Keratinocyte (primary cell): ENCODE data around the gene UBE2F. TPM values are rescaled to one million over a fixed set of nuclear protein-coding genes. Genes with fewer than 3 reads are reported as not detected.

Experiments
- DNase-seq: peaks from one replicate; pipeline ENCODE4 v3.0.0-alpha.2; 2011; ENCODE audit warnings: low read depth, missing footprints, low spot score
- FAIRE-seq: peaks from 2 replicates; lab custom pipeline; 2011; peaks lifted over from hg19 to GRCh38; lab: Jason Lieb, UNC
- H2AFZ ChIP-seq: 2 replicates; pipeline ENCODE4 v1.6.0; 2012; ENCODE audit warnings: low read length, control low read depth, inconsistent platforms; ENCODE audit not compliant: control insufficient read depth
- H3K27ac ChIP-seq: 2 replicates; pipeline ENCODE4 v1.5.1; 2011; ENCODE audit warnings: low read length; ENCODE audit not compliant: control insufficient read depth, insufficient read depth
- H3K27me3 ChIP-seq: 3 replicates; pipeline ENCODE4 v1.6.0; 2011; ENCODE audit warnings: low read length; ENCODE audit not compliant: control insufficient read depth, insufficient read depth; ENCODE audit errors: extremely low read depth
- H3K36me3 ChIP-seq, 2 experiments: 2 replicates in 1 of 2; 3 replicates in 1 of 2; pipeline ENCODE4 v1.5.1; 2011; ENCODE audit warnings: low read length in 2 of 2, mild to moderate bottlenecking in 1 of 2; ENCODE audit not compliant: control insufficient read depth in 2 of 2, insufficient read depth in 2 of 2; ENCODE audit errors: extremely low read depth in 1 of 2
- H3K4me1 ChIP-seq: 3 replicates; pipeline ENCODE4 v1.5.1; 2011; ENCODE audit warnings: low read length; ENCODE audit not compliant: control insufficient read depth, insufficient read depth; ENCODE audit errors: extremely low read depth
- H3K4me2 ChIP-seq: 3 replicates; pipeline ENCODE4 v1.6.0; 2011; ENCODE audit warnings: low read depth, low read length; ENCODE audit not compliant: control insufficient read depth, insufficient read depth; ENCODE audit errors: extremely low read depth
- H3K4me3 ChIP-seq, 3 experiments: fragments of 200-600 bp in 1 of 3; sonication (generic) in 1 of 3; 2 replicates in 2 of 3; 3 replicates in 1 of 3; pipeline ENCODE4 v1.5.1; 2011 to 2016; ENCODE audit warnings: low read length in 3 of 3, mild to moderate bottlenecking in 3 of 3, control low read depth in 2 of 3, inconsistent platforms in 1 of 3, low read depth in 1 of 3, mixed read lengths in 1 of 3, mixed run types in 1 of 3, moderate library complexity in 1 of 3; ENCODE audit not compliant: control insufficient read depth in 2 of 3, insufficient read depth in 2 of 3; ENCODE audit errors: extremely low read depth in 1 of 3
- H3K79me2 ChIP-seq: 2 replicates; pipeline ENCODE4 v1.6.0; 2012; ENCODE audit warnings: low read length; ENCODE audit not compliant: control insufficient read depth, insufficient read depth
- H3K9ac ChIP-seq: 3 replicates; pipeline ENCODE4 v1.6.0; 2011; ENCODE audit warnings: low read length; ENCODE audit not compliant: control insufficient read depth, insufficient read depth; ENCODE audit errors: extremely low read depth
- H3K9me1 ChIP-seq: 3 replicates; pipeline ENCODE4 v1.6.0; 2011; ENCODE audit warnings: low read length; ENCODE audit not compliant: control insufficient read depth, insufficient read depth; ENCODE audit errors: extremely low read depth
- H3K9me3 ChIP-seq: 2 replicates; pipeline ENCODE4 v1.5.1; 2012; ENCODE audit warnings: low read depth, low read length; ENCODE audit not compliant: control insufficient read depth
- H4K20me1 ChIP-seq: 3 replicates; pipeline ENCODE4 v1.6.0; 2011; ENCODE audit warnings: low read length; ENCODE audit not compliant: control insufficient read depth, insufficient read depth; ENCODE audit errors: extremely low read depth
- CTCF ChIP-seq, 3 experiments: IDR thresholded peaks in 1 of 3; conservative IDR thresholded peaks in 1 of 3; optimal IDR thresholded peaks in 1 of 3; 2 replicates in 2 of 3; 3 replicates in 1 of 3; pipeline versions ENCODE3 to v1.5.1; 2011; ENCODE audit warnings: low read length in 3 of 3, mild to moderate bottlenecking in 3 of 3, moderate library complexity in 2 of 3, control low read depth in 1 of 3, inconsistent platforms in 1 of 3; ENCODE audit not compliant: insufficient read depth in 2 of 3; ENCODE audit errors: extremely low read depth in 1 of 3
- EZH2 ChIP-seq: IDR thresholded peaks from one replicate; pipeline ENCODE4 v1.6.1; 2012; ENCODE audit warnings: inconsistent platforms, mild to moderate bottlenecking, low read length, moderate library complexity
- dilution Hi-C: fragments of 300-500 bp; cut with MboI; formaldehyde crosslinking; loops from one replicate; pipeline ENCODE4 v1.7.0; 2020; ENCODE audit warnings: low sequenced_read_pairs; ENCODE audit not compliant: extremely low pct_ligation_motif_present
- polyA minus RNA-seq, 3 experiments: library from RNA; depleted of rRNA, polyadenylated mRNA; stranded (reverse); fragments of >200 nt; gene quantifications; 1 replicate in 1 of 3; 2 replicates in 1 of 3; 3 replicates in 1 of 3; pipeline ENCODE4 v1.2.3, GENCODE V29; 2011
- polyA plus RNA-seq, 5 experiments: library from polyadenylated mRNA; depleted of rRNA in 3 of 5; stranded (reverse) in 3 of 5; stranded (forward) in 1 of 5; unstranded in 1 of 5; fragments of >200 nt; gene quantifications; 1 replicate in 1 of 5; 2 replicates in 3 of 5; 3 replicates in 1 of 5; pipeline versions ENCODE4 v1.2.1 to v1.2.3, GENCODE V29; 2011 to 2012; ENCODE audit warnings: missing spikeins in 2 of 5, low read depth in 1 of 5, low replicate concordance in 1 of 5

UBE2F gene
- 63.6 to 98.6 TPM (median 95.6 TPM) in 3 replicates for polyA plus RNA-seq
- 18.8 TPM for polyA plus RNA-seq (2011; ENCODE audit: low read depth)
- polyA plus RNA-seq (2011; cell fraction: cytosol; rRNA removed), result 94.7 and 142 TPM in 2 replicates
- 35.2 and 44.2 TPM in 2 replicates for polyA plus RNA-seq (2011; cell fraction: nucleus; rRNA removed)
- polyA plus RNA-seq (2012; ENCODE audit: low replicate concordance), result 62.5 and 68.7 TPM in 2 replicates
- polyA minus RNA-seq, result 26.1 to 39.6 TPM (median 34.8 TPM) in 3 replicates
- 48.3 TPM for polyA minus RNA-seq (2011; cell fraction: cytosol; rRNA and poly(A)+ RNA removed)
- 20.0 and 28.0 TPM in 2 replicates for polyA minus RNA-seq (2011; cell fraction: nucleus; rRNA and poly(A)+ RNA removed)

- Histone ChIP-seq H3K4me2 (peak within 1 kb of the TSS; percentile 100), H3K4me3 (peak within 1 kb of the TSS; percentile 92 to 94 (median 92)), H3K36me3 (peaks cover 7 to 10% of the 10 kb centered on the region in 2 experiments), H3K27ac (peak within 1 kb of the TSS; percentile 61), H3K9me3 (peaks cover 6% of the 10 kb centered on the region), H3K9me1 (peaks cover 7% of the 10 kb centered on the region), H3K9ac (peak within 1 kb of the TSS; percentile 79), H2AFZ (peak within 1 kb of the TSS; percentile 95), H3K4me1 (peaks cover 17% of the 10 kb centered on the region), H3K27me3 (no peaks in the 10 kb centered on the region), H3K79me2 (peaks cover 46% of the 10 kb centered on the region), H4K20me1 (peaks cover 26% of the 10 kb centered on the region)
- DNase-seq (peak; percentile 62), FAIRE-seq (no peak)
- TF ChIP-seq EZH2 (no peak), CTCF (optimal IDR thresholded peaks at IDR 0.05 in 1 of 3, IDR thresholded peaks at IDR 0.05 in 1 of 3, conservative IDR thresholded peaks at IDR 0.05 in 1 of 3; ENCODE audit: extremely low read depth in 1 of 3, insufficient read depth in 2 of 3, low read length in 3 of 3) (no peak)
- dilution Hi-C loops, result no loop called here
Measured at GRCh38 chr2:237966565-237967462, at the start of gene UBE2F. TSS of gene UBE2F (plus strand) at chr2:237967014. CDS start at chr2:237973108, 6,094 bp downstream.

GRCh38 chr2:237917696-237918374 is 49.0 kb upstream of the UBE2F start:
- dilution Hi-C loops, result no loop called here
- Histone ChIP-seq H3K4me3 (no peak overlapping the region), H3K27me3 (no peaks in the 10 kb centered on the region), H3K9me1 (peaks cover 1% of the 10 kb centered on the region), H3K9me3 (no peaks in the 10 kb centered on the region), H3K9ac (no peak overlapping the region), H2AFZ (no peak overlapping the region), H3K79me2 (no peaks in the 10 kb centered on the region), H3K4me1 (peaks cover 5% of the 10 kb centered on the region), H3K4me2 (no peak overlapping the region), H3K27ac (no peak overlapping the region), H3K36me3 (no peaks in the 10 kb centered on the region), H4K20me1 (no peaks in the 10 kb centered on the region)
- no peak for TF ChIP-seq EZH2
- DNase-seq (no peak), FAIRE-seq (no peak)
